NCI-H2107 treated with DMSO at 0.1 percent for 48 hours (cell line): ENCODE results near the gene HEXD.
A peak's percentile ranks its signal among the peaks of the same experiment; 100 is the strongest.

ENCODE experiments used
- DNase-seq: peaks from one replicate; lab custom pipeline; 2025; ENCODE audit not compliant: unreplicated experiment; lab: John Stamatoyannopoulos, UW

Gene HEXD

GRCh38 chr17:82486231-82487094 lies 68.3 kb downstream of the HEXD start:
- no peak for DNase-seq

DNA sequence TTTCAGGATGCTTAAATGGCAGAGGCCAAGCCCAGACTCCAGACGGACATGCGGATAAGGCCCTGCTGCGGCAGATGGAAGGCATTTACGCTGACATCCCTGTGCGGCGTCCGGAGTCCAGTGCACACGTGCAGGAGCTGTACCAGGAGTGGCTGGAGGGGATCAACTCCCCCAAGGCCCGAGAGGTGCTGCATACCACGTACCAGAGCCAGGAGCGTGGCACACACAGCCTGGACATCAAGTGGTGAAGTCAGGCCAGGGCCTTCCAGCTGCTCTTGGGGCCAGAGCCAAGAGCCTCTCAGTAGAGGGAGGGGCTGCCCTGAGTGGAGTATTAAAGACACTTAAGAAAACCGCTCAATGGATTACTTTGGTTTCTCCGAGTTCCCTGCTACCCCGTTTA lies 69.8 kb downstream of the HEXD start:
- DNase-seq, result no peak

DNA sequence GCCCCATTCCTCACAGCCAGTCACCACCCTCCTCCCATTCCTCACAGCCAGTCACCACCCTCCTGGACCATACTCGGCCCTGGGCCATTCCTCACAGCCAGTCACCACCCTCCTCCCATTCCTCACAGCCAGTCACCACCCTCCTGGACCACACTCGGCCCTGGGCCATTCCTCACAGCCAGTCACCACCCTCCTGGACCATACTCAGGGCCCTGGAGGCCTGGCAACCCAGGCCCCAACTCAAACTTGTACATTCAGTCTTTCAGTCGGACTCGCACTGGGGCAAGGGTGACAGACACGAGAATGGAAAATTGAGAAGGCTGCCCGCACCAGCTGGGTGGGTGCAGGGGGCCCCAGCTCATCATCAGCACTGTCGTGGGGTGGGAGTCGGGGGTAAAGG lies 71.0 kb downstream of the HEXD start:
- no peak for DNase-seq

DNA sequence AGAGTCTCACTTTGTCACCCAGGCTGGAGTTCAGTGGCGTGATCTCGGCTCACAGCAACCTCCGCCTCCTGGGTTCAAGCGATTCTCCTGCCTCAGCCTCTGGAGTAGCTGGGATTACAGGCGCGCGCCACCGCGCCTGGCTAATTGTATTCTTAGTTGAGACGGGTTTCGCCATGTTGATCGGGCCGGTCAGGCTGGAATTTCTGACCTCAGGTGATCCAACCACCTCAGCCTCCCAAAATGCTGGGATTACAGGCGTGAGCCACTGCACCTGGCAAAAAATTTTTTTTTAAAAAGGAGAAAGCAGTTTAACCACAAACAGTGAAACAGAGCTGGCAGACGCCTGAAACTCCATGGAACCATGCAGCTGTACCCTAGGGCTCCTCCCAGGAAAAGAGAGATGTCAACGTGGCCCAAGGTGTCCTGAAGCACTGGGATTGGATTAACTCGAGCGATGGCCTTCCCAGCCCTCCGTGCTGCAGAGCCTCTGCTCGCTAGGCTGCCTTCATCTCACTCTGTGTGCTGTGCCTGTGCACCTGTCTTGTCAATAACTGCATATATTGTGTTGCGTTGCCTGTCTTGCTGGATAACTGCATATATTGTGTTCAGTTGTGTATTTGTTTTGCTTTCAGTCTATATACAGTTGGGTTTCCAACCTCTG lies 71.8 kb downstream of the HEXD start:
- DNase-seq, result peak; percentile 98

DNA sequence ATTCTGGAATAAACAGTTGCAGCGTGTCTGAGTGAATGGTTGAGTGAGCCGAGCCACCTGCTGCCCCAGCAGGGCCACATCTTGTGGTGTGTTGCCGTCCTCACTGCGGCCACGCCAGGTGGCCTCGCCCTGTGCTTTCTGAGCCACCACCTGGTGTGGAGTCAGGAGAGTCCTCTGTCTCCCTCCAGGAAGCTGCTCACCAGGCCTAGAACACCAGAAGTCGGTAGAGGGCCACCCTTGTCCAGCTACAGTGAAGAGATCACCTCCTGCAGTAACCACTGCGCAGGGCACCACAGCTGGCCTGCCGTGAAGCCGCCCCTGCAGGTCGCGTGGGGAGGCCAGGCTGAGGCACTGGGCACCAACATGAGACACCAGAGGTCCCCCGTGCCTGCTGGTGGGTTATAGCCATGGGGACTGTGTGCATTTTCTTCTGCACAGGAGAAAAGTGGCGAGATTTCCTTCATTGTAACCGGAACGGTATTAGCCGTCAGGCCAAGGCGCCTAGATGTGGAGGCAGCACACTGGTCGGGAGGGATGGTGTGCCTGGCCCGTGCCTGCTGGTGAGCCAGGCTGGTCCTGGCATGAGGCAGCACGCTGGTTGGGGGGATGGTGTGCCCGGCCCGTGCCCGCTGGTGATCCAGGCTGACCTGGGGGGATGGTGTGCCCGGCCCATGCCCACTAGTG lies 72.5 kb downstream of the HEXD start:
- peak; percentile 98 for DNase-seq

- DNase-seq, result no peak
These were observed 73.0 kb downstream of the HEXD start for GRCh38 chr17:82491196-82491530.

DNA sequence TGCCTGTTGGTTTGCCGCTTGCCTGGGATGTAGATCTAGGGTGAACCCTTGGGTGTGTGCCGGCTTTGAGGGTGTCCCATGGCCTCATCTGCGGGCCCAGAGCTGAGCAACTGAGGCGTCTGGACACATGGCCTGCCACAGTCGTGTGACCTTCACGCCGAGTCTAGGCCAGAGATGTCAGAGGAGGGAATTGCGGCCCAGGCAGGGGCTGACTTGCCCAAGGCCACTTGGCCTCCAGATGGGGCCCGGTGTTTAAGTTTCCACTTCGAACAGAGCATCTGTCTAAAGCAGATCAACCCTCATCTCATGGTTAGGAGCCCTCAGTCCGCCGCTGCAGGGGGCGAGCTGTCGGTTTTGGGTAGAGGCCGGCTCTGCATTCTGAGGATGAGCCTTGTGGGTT lies 73.4 kb downstream of the HEXD start:
- no peak for DNase-seq
